CD4-positive, alpha-beta T cell (primary cell): ENCODE measurements around the gene SHISA6. TPM values are rescaled to one million over a fixed set of nuclear protein-coding genes. Genes with fewer than 3 reads are reported as not detected.

Experiments used
- ATAC-seq: fragments of 200-7000 bp; cut with Tn5 transposase; one replicate; pipeline ENCODE4 v1.10.0; 2022; ENCODE audit warnings: mild to moderate bottlenecking; ENCODE audit not compliant: poor library complexity
- CTCF ChIA-PET: fragments of 350-600 bp; sonication (Branson Sonifier 250); formaldehyde crosslinking; loops from one replicate; lab custom pipeline; 2021; ENCODE audit warnings: antibody characterized with exemption, inconsistent platforms; lab: Charles Lee
- POLR2A ChIA-PET: fragments of 350-600 bp; sonication (Branson Sonifier 250); formaldehyde crosslinking; loops from one replicate; lab custom pipeline; 2021; ENCODE audit warnings: antibody characterized with exemption, inconsistent platforms; lab: Charles Lee
- DNase-seq, 14 experiments: peaks; one replicate each; pipeline ENCODE4 v3.0.0-alpha.2; 2013 to 2020; ENCODE audit warnings: mixed read lengths in 2 of 14
- H3K27ac ChIP-seq, 2 donors: one replicate each; pipeline versions ENCODE4 v1.5.1 to v1.7.0; 2013; ENCODE audit warnings: low read length in 2 of 2, low read depth in 1 of 2, mild to moderate bottlenecking in 1 of 2
- H3K27me3 ChIP-seq, 2 experiments: 1 replicate in 1 of 2; 2 replicates in 1 of 2; pipeline versions ENCODE4 v1.6.1 to v1.7.0; 2013; ENCODE audit warnings: low read length in 2 of 2, control low read depth in 1 of 2, mild to moderate bottlenecking in 1 of 2, moderate library complexity in 1 of 2; ENCODE audit not compliant: insufficient read depth in 2 of 2, control insufficient read depth in 1 of 2
- H3K36me3 ChIP-seq: one replicate; pipeline ENCODE4 v1.6.1; 2013; ENCODE audit warnings: low read length, control low read depth; ENCODE audit not compliant: insufficient read depth
- H3K4me1 ChIP-seq: one replicate; pipeline ENCODE4 v1.6.1; 2013; ENCODE audit warnings: low read length, control low read depth; ENCODE audit not compliant: insufficient read depth
- H3K4me3 ChIP-seq: one replicate; pipeline ENCODE4 v1.5.1; 2013; ENCODE audit warnings: mild to moderate bottlenecking, low read length, moderate library complexity
- H3K9me3 ChIP-seq, 2 experiments: 1 replicate in 1 of 2; 2 replicates in 1 of 2; pipeline versions ENCODE4 v1.6.1 to v1.7.0; 2013; ENCODE audit warnings: low read length in 2 of 2, mild to moderate bottlenecking in 2 of 2, control low read depth in 1 of 2, moderate library complexity in 1 of 2; ENCODE audit not compliant: control insufficient read depth in 1 of 2, insufficient read depth in 1 of 2
- H3K27ac Mint-ChIP-seq: one replicate; pipeline ENCODE4 v1.8.0; 2020; ENCODE audit warnings: mixed read lengths
- H3K27me3 Mint-ChIP-seq: one replicate; pipeline ENCODE4 v1.8.0; 2021; ENCODE audit warnings: mixed read lengths
- H3K36me3 Mint-ChIP-seq: one replicate; pipeline ENCODE4 v1.8.0; 2021; ENCODE audit warnings: low read depth, mixed read lengths
- H3K4me1 Mint-ChIP-seq: one replicate; pipeline ENCODE4 v1.8.0; 2021; ENCODE audit warnings: low read depth, mixed read lengths
- H3K4me3 Mint-ChIP-seq: one replicate; pipeline ENCODE4 v1.8.0; 2020; ENCODE audit warnings: mild to moderate bottlenecking, mixed read lengths
- H3K9me3 Mint-ChIP-seq: one replicate; pipeline ENCODE4 v1.8.0; 2020; ENCODE audit warnings: mixed read lengths
- intact Hi-C, 2 experiments: fragments of 100-400 bp; cut with DNase I in 1 of 2; cut with micrococcal nuclease in 1 of 2; formaldehyde crosslinking; loops; one replicate each; pipeline versions ENCODE4 v1.15.1 to v1.9.0; 2023 to 2025; cut with DNase I, micrococcal nuclease
- total RNA-seq, 174 experiments: library from RNA in 2 of 174; stranded (reverse) in 2 of 174; gene quantifications; one replicate each; pipeline ENCODE4 v1.2.3 and lab custom pipeline; 2021 to 2026
- TF ChIP-seq, protein P1 (sequence below): fragments of 200-600 bp; IDR thresholded peaks from one replicate; pipeline ENCODE4 v1.8.0; 2022; ENCODE audit warnings: antibody characterized with exemption, mild to moderate bottlenecking

The SHISA6 gene
- total RNA-seq, 2 experiments from 2014 or later = not detected

GRCh38 chr17:11332706-11333105, 91.7 kb downstream of the SHISA6 start:
- no peak overlapping the region for H3K4me3 Mint-ChIP-seq
- H3K27me3 Mint-ChIP-seq = no peaks in the 10 kb centered on the region
- no peak for DNase-seq
- H3K4me1 ChIP-seq = no peaks in the 10 kb centered on the region
- TF ChIP-seq, protein P1, sequence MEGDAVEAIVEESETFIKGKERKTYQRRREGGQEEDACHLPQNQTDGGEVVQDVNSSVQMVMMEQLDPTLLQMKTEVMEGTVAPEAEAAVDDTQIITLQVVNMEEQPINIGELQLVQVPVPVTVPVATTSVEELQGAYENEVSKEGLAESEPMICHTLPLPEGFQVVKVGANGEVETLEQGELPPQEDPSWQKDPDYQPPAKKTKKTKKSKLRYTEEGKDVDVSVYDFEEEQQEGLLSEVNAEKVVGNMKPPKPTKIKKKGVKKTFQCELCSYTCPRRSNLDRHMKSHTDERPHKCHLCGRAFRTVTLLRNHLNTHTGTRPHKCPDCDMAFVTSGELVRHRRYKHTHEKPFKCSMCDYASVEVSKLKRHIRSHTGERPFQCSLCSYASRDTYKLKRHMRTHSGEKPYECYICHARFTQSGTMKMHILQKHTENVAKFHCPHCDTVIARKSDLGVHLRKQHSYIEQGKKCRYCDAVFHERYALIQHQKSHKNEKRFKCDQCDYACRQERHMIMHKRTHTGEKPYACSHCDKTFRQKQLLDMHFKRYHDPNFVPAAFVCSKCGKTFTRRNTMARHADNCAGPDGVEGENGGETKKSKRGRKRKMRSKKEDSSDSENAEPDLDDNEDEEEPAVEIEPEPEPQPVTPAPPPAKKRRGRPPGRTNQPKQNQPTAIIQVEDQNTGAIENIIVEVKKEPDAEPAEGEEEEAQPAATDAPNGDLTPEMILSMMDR = no peak
- intact Hi-C loops = no loop called here
- H3K4me3 ChIP-seq = no peak overlapping the region
- POLR2A ChIA-PET = no interaction called here
- no peaks in the 10 kb centered on the region for H3K36me3 ChIP-seq
- no peaks in the 10 kb centered on the region for H3K4me1 Mint-ChIP-seq
- H3K27ac Mint-ChIP-seq = no peak overlapping the region
- H3K36me3 Mint-ChIP-seq = no peaks in the 10 kb centered on the region
- no peak overlapping the region for H3K27ac ChIP-seq
- H3K27me3 ChIP-seq = no peaks in the 10 kb centered on the region
- no peak for ATAC-seq
- H3K9me3 Mint-ChIP-seq = peaks cover 2% of the 10 kb centered on the region
- H3K9me3 ChIP-seq = peaks cover 0 to 17% of the 10 kb centered on the region in 2 experiments
- CTCF ChIA-PET = no interaction called here

- intact Hi-C loops = no loop called here
- no peak for ATAC-seq
- TF ChIP-seq, protein P1 = no peak
Measured at GRCh38 chr17:11334493-11334892, 93.5 kb downstream of the SHISA6 start.

DNA sequence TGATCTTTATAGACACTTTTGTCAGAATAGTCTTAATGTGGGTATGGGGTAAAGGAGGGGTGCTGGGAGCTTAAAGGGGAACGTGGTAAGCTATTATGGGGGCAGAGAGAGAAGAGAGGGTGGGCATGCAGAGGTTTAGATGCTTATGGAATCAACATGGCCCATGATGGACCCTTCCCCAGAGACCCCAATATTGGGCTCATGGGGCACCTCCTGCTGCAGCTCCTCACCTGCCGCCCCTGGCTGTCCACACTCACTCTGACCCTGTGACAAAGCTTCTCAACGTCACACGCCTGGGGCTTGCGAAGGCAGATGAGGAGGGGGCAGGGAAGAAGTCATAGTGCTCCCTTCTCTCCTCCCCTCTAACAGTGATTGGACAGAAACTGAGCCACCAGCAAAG, 95.3 kb downstream of the SHISA6 start:
- Histone ChIP-seq H3K27ac (no peak overlapping the region), H3K27me3 (no peaks in the 10 kb centered on the region), H3K4me3 (no peak overlapping the region), H3K4me1 (no peaks in the 10 kb centered on the region), H3K9me3 (peaks cover 0 to 14% of the 10 kb centered on the region in 2 experiments), H3K36me3 (no peaks in the 10 kb centered on the region)
- no peak overlapping the region for H3K27ac Mint-ChIP-seq
- peaks cover 3% of the 10 kb centered on the region for H3K27me3 Mint-ChIP-seq
- no peaks in the 10 kb centered on the region for H3K4me1 Mint-ChIP-seq
- H3K9me3 Mint-ChIP-seq = peaks cover 2% of the 10 kb centered on the region
- H3K4me3 Mint-ChIP-seq = no peak overlapping the region
- TF ChIP-seq, protein P1 = no peak
- DNase-seq (no peak), ATAC-seq (no peak)
- CTCF ChIA-PET = no interaction called here
- H3K36me3 Mint-ChIP-seq = no peaks in the 10 kb centered on the region
- POLR2A ChIA-PET = no interaction called here
- intact Hi-C loops = no loop called here

More at GRCh38 chr17:11334493-11334892, 93.5 kb downstream of the SHISA6 start:
- Mint-ChIP-seq H3K4me1 (no peaks in the 10 kb centered on the region), H3K27me3 (no peaks in the 10 kb centered on the region), H3K27ac (no peak overlapping the region), H3K36me3 (no peaks in the 10 kb centered on the region), H3K4me3 (no peak overlapping the region), H3K9me3 (peaks cover 2% of the 10 kb centered on the region)
- Histone ChIP-seq H3K4me3 (no peak overlapping the region), H3K36me3 (no peaks in the 10 kb centered on the region), H3K27ac (no peak overlapping the region), H3K9me3 (peaks cover 0 to 17% of the 10 kb centered on the region in 2 experiments), H3K27me3 (no peaks in the 10 kb centered on the region), H3K4me1 (no peaks in the 10 kb centered on the region)
- DNase-seq = no peak
- CTCF ChIA-PET = no interaction called here
- POLR2A ChIA-PET = no interaction called here
